OCI-LY1 (cell line): ENCODE data around the gene ADAMTS12.

ENCODE experiments used
- H2AFZ ChIP-seq: fragments of 200-600 bp; sonication (generic), shearing (Covaris generic); 2 replicates; pipeline ENCODE4 v1.6.0; 2014; ENCODE audit warnings: antibody characterized with exemption, mild to moderate bottlenecking, low read length
- H3F3A ChIP-seq: fragments of 200-600 bp; sonication (generic), shearing (Covaris generic); 2 replicates; pipeline ENCODE4 v1.6.0; 2014; ENCODE audit warnings: mild to moderate bottlenecking, antibody characterized with exemption, low read length, moderate library complexity; ENCODE audit not compliant: insufficient read depth
- H3K27ac ChIP-seq: fragments of 200-600 bp; sonication (generic); 2 replicates; pipeline ENCODE4 v1.5.1; 2014; ENCODE audit warnings: low read length, mixed run types, mild to moderate bottlenecking, low read depth; ENCODE audit not compliant: poor library complexity, severe bottlenecking
- H3K27me3 ChIP-seq: fragments of 200-600 bp; sonication (generic); 2 replicates; pipeline ENCODE4 v1.6.0; 2014; ENCODE audit warnings: antibody characterized with exemption, mild to moderate bottlenecking, low read length, moderate library complexity; ENCODE audit not compliant: insufficient read depth
- H3K36me3 ChIP-seq: fragments of 200-600 bp; sonication (generic); 2 replicates; pipeline ENCODE4 v1.6.1; 2014; ENCODE audit warnings: mild to moderate bottlenecking, antibody characterized with exemption, low read length, moderate library complexity, mixed read lengths; ENCODE audit not compliant: insufficient read depth
- H3K4me1 ChIP-seq: fragments of 200-600 bp; sonication (generic); 2 replicates; pipeline ENCODE4 v1.5.1; 2014; ENCODE audit warnings: mild to moderate bottlenecking, low read length, moderate library complexity; ENCODE audit not compliant: insufficient read depth, severe bottlenecking
- H3K4me2 ChIP-seq: fragments of 200-600 bp; sonication (generic), shearing (Covaris generic); 2 replicates; pipeline ENCODE4 v1.6.1; 2014; ENCODE audit warnings: low read length
- H3K4me3 ChIP-seq: fragments of 200-600 bp; sonication (generic); 2 replicates; pipeline ENCODE4 v1.5.1; 2014; ENCODE audit warnings: low read length, low read depth, mild to moderate bottlenecking, mixed read lengths; ENCODE audit not compliant: poor library complexity, severe bottlenecking
- H3K79me2 ChIP-seq: fragments of 200-600 bp; shearing (Covaris generic); 2 replicates; pipeline ENCODE4 v1.6.1; 2016; ENCODE audit warnings: mixed run types, low read length, mixed read lengths; ENCODE audit not compliant: insufficient read depth
- H3K9ac ChIP-seq: fragments of 200-600 bp; sonication (generic), shearing (Covaris generic); 2 replicates; pipeline ENCODE4 v1.6.1; 2014; ENCODE audit warnings: mild to moderate bottlenecking, low read length, mixed read lengths
- H3K9me2 ChIP-seq: fragments of 200-600 bp; sonication (generic), shearing (Covaris generic); 2 replicates; pipeline ENCODE4 v1.6.1; 2014; ENCODE audit warnings: low read depth, mild to moderate bottlenecking, low read length, mixed read lengths
- H3K9me3 ChIP-seq: fragments of 200-600 bp; shearing (Covaris generic); 2 replicates; pipeline ENCODE4 v1.6.1; 2014; ENCODE audit warnings: low read length, mixed read lengths
- H4K20me1 ChIP-seq: fragments of 200-600 bp; sonication (generic), shearing (Covaris generic); 2 replicates; pipeline ENCODE4 v1.6.0; 2016; ENCODE audit warnings: mild to moderate bottlenecking, low read length; ENCODE audit not compliant: insufficient read depth
- EZH2 ChIP-seq: fragments of 200-600 bp; sonication (generic), shearing (Covaris generic); IDR thresholded peaks from 2 replicates; pipeline ENCODE4 v1.8.0; 2017; ENCODE audit warnings: borderline replicate concordance, mixed run types, mild to moderate bottlenecking, antibody characterized with exemption, low read length, moderate library complexity, mixed read lengths
- TF ChIP-seq, protein P1 (sequence below): fragments of 200-600 bp; sonication (generic), shearing (Covaris generic); IDR thresholded peaks from 2 replicates; pipeline ENCODE4 v1.5.1; 2017; ENCODE audit warnings: mild to moderate bottlenecking, antibody characterized with exemption, low read length, moderate library complexity, mixed read lengths

The ADAMTS12 gene

DNA sequence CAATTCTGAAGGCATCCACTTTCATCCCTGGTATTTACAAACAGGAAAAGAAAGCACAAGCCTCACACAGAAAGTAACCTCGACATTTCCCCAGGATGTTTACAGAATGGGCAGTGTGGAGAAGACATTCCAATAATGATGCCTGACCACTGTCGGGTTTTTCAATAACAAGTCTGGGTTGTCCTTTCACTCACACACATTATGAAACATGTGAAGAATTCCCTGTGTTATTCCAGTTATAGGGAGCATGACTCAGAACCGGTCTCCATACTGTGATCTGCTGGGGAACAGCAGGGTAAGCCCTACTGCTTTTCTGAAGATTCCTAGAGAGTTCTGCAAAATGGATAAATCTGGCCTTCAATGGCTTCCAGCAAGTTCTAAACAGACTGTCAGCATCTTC is 155.3 kb downstream of the ADAMTS12 start:
- no peaks in the 10 kb centered on the region for H3K9me3 ChIP-seq

DNA sequence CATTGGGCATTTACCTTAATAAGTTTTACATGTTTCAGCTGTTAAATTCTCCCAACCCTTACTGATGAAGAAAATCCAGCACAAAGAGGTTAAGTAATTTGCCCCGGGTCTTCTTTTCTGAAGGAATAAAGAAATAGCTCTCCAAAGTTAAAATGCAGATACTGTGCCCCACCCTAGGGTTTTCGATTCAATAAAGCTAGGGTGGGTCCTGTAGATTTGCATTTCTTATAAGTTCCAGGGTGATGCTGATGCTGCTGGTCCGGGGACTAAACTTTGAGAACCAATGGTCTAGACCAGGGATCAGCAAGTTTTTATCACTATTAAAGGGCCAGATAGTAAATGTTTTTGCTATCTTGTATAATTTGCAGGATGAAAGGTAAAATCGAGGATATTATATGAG is 156.7 kb downstream of the ADAMTS12 start:
- H3K27ac ChIP-seq = no peak overlapping the region
- no peaks in the 10 kb centered on the region for H3F3A ChIP-seq
- no peaks in the 10 kb centered on the region for H3K27me3 ChIP-seq
- TF ChIP-seq EZH2 = no peak
- TF ChIP-seq, protein P1, sequence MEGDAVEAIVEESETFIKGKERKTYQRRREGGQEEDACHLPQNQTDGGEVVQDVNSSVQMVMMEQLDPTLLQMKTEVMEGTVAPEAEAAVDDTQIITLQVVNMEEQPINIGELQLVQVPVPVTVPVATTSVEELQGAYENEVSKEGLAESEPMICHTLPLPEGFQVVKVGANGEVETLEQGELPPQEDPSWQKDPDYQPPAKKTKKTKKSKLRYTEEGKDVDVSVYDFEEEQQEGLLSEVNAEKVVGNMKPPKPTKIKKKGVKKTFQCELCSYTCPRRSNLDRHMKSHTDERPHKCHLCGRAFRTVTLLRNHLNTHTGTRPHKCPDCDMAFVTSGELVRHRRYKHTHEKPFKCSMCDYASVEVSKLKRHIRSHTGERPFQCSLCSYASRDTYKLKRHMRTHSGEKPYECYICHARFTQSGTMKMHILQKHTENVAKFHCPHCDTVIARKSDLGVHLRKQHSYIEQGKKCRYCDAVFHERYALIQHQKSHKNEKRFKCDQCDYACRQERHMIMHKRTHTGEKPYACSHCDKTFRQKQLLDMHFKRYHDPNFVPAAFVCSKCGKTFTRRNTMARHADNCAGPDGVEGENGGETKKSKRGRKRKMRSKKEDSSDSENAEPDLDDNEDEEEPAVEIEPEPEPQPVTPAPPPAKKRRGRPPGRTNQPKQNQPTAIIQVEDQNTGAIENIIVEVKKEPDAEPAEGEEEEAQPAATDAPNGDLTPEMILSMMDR = no peak
- H3K4me2 ChIP-seq = no peak overlapping the region
- no peaks in the 10 kb centered on the region for H3K9me2 ChIP-seq
- no peaks in the 10 kb centered on the region for H4K20me1 ChIP-seq
- no peaks in the 10 kb centered on the region for H3K4me1 ChIP-seq
- H2AFZ ChIP-seq = no peak overlapping the region
- H3K9ac ChIP-seq = no peak overlapping the region
- no peaks in the 10 kb centered on the region for H3K79me2 ChIP-seq
- H3K4me3 ChIP-seq = no peak overlapping the region
- H3K9me3 ChIP-seq = no peaks in the 10 kb centered on the region
- no peaks in the 10 kb centered on the region for H3K36me3 ChIP-seq

More for the DNA sequence above, 155.3 kb downstream of the ADAMTS12 start:
- no peak overlapping the region for H3K4me2 ChIP-seq
- H2AFZ ChIP-seq = no peak overlapping the region
- TF ChIP-seq, protein P1 = no peak
- TF ChIP-seq EZH2 = no peak
- no peaks in the 10 kb centered on the region for H3F3A ChIP-seq
- no peak overlapping the region for H3K27ac ChIP-seq
- H3K9me2 ChIP-seq = no peaks in the 10 kb centered on the region
- H3K79me2 ChIP-seq = no peaks in the 10 kb centered on the region
- H3K36me3 ChIP-seq = no peaks in the 10 kb centered on the region
- H3K4me1 ChIP-seq = no peaks in the 10 kb centered on the region
- H3K9ac ChIP-seq = no peak overlapping the region
- no peaks in the 10 kb centered on the region for H4K20me1 ChIP-seq
- no peaks in the 10 kb centered on the region for H3K27me3 ChIP-seq
- H3K4me3 ChIP-seq = no peak overlapping the region

DNA sequence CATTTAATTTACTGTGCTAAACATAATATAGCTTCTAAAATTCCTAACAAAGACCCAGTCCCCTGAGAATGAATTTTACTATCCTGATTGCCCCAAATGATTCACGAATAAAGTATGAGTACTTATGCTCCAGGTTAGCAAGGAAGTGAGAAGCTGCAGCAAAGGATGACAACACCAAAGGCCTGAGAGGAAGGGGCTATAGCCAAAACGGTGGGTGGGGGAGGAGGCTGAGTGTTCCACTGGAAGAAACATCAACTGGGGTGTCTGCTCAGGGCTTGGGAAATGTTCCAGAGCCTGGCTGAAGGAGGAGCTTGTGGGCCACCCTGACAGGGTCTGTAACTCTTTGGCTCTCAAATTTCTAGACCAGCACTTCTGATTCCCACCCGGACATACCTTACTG is 157.3 kb downstream of the ADAMTS12 start:
- H3F3A ChIP-seq = no peaks in the 10 kb centered on the region
- no peaks in the 10 kb centered on the region for H3K79me2 ChIP-seq
- no peak overlapping the region for H3K4me2 ChIP-seq
- no peak for TF ChIP-seq EZH2
- TF ChIP-seq, protein P1 = no peak
- H3K36me3 ChIP-seq = no peaks in the 10 kb centered on the region
- no peak overlapping the region for H3K9ac ChIP-seq
- no peaks in the 10 kb centered on the region for H4K20me1 ChIP-seq
- no peak overlapping the region for H2AFZ ChIP-seq
- H3K27me3 ChIP-seq = no peaks in the 10 kb centered on the region
- no peaks in the 10 kb centered on the region for H3K9me3 ChIP-seq
- no peaks in the 10 kb centered on the region for H3K9me2 ChIP-seq
- H3K27ac ChIP-seq = no peak overlapping the region
- no peak overlapping the region for H3K4me3 ChIP-seq
- H3K4me1 ChIP-seq = no peaks in the 10 kb centered on the region
